Measurements from ENCODE around the gene DISC1.

DNA sequence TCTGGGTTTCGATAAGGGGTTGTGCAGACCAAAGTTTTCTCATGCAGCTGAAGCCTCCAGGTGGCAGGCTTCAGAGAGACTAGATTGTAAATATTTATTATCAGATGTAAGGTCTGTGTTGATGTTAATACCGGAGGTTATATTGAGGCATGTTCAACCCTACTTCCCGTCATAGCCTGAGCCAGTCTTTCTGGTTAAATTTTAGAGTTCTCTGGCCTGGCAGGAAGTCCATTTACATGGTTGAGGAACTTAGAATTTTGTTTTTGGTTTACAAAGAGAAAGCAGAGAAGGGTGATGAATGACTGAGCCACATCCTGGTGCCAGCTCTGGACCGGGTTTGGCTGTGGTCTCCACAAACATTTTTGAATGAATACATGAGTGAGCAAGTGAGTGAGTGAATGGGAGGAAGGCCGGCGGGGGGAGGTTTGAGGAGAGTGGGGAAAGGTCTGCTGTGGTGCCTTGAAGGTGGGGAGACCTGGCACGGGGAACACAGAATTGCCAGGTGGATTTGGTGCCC, 218.5 kb downstream of the DISC1 start:
- TF ChIP-seq TCF12 (IDR thresholded peaks at IDR 0.05) (no peak), NFIC (IDR thresholded peaks at IDR 0.05; ENCODE audit: borderline replicate concordance) (no peak), EZH2phosphoT487 (IDR thresholded peaks at IDR 0.05; ENCODE audit: borderline replicate concordance, low read depth) (no peak), MXI1 (IDR thresholded peaks at IDR 0.05; ENCODE audit: low read depth, low read length) (no peak)
- TF ChIP-seq, protein P1, sequence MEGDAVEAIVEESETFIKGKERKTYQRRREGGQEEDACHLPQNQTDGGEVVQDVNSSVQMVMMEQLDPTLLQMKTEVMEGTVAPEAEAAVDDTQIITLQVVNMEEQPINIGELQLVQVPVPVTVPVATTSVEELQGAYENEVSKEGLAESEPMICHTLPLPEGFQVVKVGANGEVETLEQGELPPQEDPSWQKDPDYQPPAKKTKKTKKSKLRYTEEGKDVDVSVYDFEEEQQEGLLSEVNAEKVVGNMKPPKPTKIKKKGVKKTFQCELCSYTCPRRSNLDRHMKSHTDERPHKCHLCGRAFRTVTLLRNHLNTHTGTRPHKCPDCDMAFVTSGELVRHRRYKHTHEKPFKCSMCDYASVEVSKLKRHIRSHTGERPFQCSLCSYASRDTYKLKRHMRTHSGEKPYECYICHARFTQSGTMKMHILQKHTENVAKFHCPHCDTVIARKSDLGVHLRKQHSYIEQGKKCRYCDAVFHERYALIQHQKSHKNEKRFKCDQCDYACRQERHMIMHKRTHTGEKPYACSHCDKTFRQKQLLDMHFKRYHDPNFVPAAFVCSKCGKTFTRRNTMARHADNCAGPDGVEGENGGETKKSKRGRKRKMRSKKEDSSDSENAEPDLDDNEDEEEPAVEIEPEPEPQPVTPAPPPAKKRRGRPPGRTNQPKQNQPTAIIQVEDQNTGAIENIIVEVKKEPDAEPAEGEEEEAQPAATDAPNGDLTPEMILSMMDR (IDR thresholded peaks at IDR 0.05): peak; percentile 24; the same call in 1 of the 2 replicates
- TF ChIP-seq, protein P2, sequence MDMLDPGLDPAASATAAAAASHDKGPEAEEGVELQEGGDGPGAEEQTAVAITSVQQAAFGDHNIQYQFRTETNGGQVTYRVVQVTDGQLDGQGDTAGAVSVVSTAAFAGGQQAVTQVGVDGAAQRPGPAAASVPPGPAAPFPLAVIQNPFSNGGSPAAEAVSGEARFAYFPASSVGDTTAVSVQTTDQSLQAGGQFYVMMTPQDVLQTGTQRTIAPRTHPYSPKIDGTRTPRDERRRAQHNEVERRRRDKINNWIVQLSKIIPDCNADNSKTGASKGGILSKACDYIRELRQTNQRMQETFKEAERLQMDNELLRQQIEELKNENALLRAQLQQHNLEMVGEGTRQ (IDR thresholded peaks at IDR 0.05; ENCODE audit: borderline replicate concordance, low read depth, low read length): no peak

Measured in SK-N-SH (cell line).